ENCODE measurements around the gene GTF2E1. TPM values are rescaled to one million over a fixed set of nuclear protein-coding genes. Genes with fewer than 3 reads are reported as not detected.

Gene GTF2E1
- total and polyA plus RNA-seq, 10 of the 15 experiments (the other 5 are each of a cell fraction or from before 2014, with no cell fraction given), result 9.2 to 24.9 (median 16.2) TPM

GRCh38 chr3:120791010-120791409 is 48.5 kb downstream of the GTF2E1 start:
- Histone ChIP-seq H2AFZ (ENCODE audit: control insufficient read depth, low read depth, low read length) (no peak overlapping the region), H4K20me1 (ENCODE audit: control insufficient read depth, insufficient read depth) (no peaks in the 10 kb centered on the region), H3K79me2 (ENCODE audit: control insufficient read depth, insufficient read depth, low read length) (no peaks in the 10 kb centered on the region), H3K9me3 (replicated peaks; ENCODE audit: control insufficient read depth, insufficient read depth, low read length) (no peaks in the 10 kb centered on the region), H3K4me1 (ENCODE audit: control insufficient read depth, insufficient read depth, low read length) (peaks cover 20% of the 10 kb centered on the region), H3K4me2 (ENCODE audit: control insufficient read depth, insufficient read depth) (no peak overlapping the region), H3K4me3 (no peak overlapping the region), H3K27ac (ENCODE audit: control insufficient read depth, insufficient read depth) (no peak overlapping the region), H3K27me3 (replicated peaks in 1 of 2; ENCODE audit: control insufficient read depth in 2 of 2, insufficient read depth in 2 of 2, low read length in 1 of 2) (no peaks in the 10 kb centered on the region), H3K36me3 (ENCODE audit: control insufficient read depth in 2 of 2, insufficient read depth in 2 of 2, low read length in 1 of 2) (no peaks in the 10 kb centered on the region), H3K9ac (ENCODE audit: control insufficient read depth, insufficient read depth, low read length) (no peak overlapping the region)
- CTCF ChIA-PET, result interaction anchor here (0.8 to 11.4 kb wide), 2 partner anchors 229 to 373 kb away, joined by 3 to 376 read pairs; no protein-coding TSS in a partner anchor
- ATAC-seq (no peak), FAIRE-seq (no peak), DNase-seq (ENCODE audit: low read depth, low spot score) (no peak)
- intact Hi-C loops (cut with micrococcal nuclease; ENCODE audit: unreplicated experiment), result no loop called here
- SMC1A ChIA-PET (ENCODE audit: uncharacterized antibody, unreplicated experiment), result no interaction called here
- in situ Hi-C loops (cut with MboI), result loop anchor here (5.0 to 10.0 kb wide), 3 partner anchors 196 to 546 kb away; partner anchors contain the start of gene NDUFB4
- TF ChIP-seq RAD51 (IDR thresholded peaks at IDR 0.05), result no peak
- no peak for TF ChIP-seq POLR2A (IDR thresholded peaks at IDR 0.05; ENCODE audit: low read depth, low read length)
- no peak for TF ChIP-seq SMAD5 (IDR thresholded peaks at IDR 0.05; ENCODE audit: low read depth)
- TF ChIP-seq CREB1 (IDR thresholded peaks at IDR 0.05; ENCODE audit: low read depth), result no peak
- no peak for TF ChIP-seq ATF2 (IDR thresholded peaks at IDR 0.05; ENCODE audit: low read length)
- TF ChIP-seq POLR2AphosphoS2 (IDR thresholded peaks at IDR 0.05; ENCODE audit: low read depth, low read length), result no peak
- no peak for TF ChIP-seq EED (IDR thresholded peaks at IDR 0.05; ENCODE audit: low read depth)
- TF ChIP-seq CHD4 (IDR thresholded peaks at IDR 0.05), result no peak
- TF ChIP-seq ZZZ3 (IDR thresholded peaks at IDR 0.05; ENCODE audit: control insufficient read depth, insufficient read length, low read depth), result no peak
- POLR2A ChIA-PET, result no interaction called here
- WGBS (ENCODE audit: insufficient coverage, insufficient replicate concordance, low lambda C conversion rate, missing lambda C conversion rate), result 100% methylated on average over 1 of the region's 1 CpG
- BruUV-seq (replicated peaks), result no TSS peak
- RAD21 ChIA-PET (ENCODE audit: unreplicated experiment), result interaction anchor here (2.0 to 2.1 kb wide), 2 partner anchors 195 to 232 kb away, joined by 6 to 8 read pairs; partner anchors contain the start of gene NDUFB4
